ENCODE measurements around the gene FLAD1.

The FLAD1 gene

GRCh38 chr1:154988058-154988954, 5.2 kb downstream of the FLAD1 start:
- DNase-seq: no peak

GRCh38 chr1:154989195-154989860, 6.2 kb downstream of the FLAD1 start:
- no peak for DNase-seq

GRCh38 chr1:154990276-154990675, 7.1 kb downstream of the FLAD1 start:
- no peak for DNase-seq

- no peak for DNase-seq
Observed at GRCh38 chr1:154992721-154993571, 9.8 kb downstream of the FLAD1 start.

GRCh38 chr1:154993572-154994268, 10.6 kb downstream of the FLAD1 start, which contains the start of gene LENEP:
TSS of gene LENEP (plus strand) at chr1:154993586. CDS start at chr1:154993608, 22 bp downstream.
- no peak for DNase-seq

GRCh38 chr1:154994269-154994587, 11.1 kb downstream of the FLAD1 start:
- DNase-seq: no peak

GRCh38 chr1:154994591-154994990, 11.4 kb downstream of the FLAD1 start:
- DNase-seq: no peak

GRCh38 chr1:154995301-154995983, 12.3 kb downstream of the FLAD1 start:
- peak in 7 of 58 donors; percentile 7 to 29 (median 16) for DNase-seq

- no peak for DNase-seq
Observed at GRCh38 chr1:154996966-154997701, 14.0 kb downstream of the FLAD1 start.

- DNase-seq: no peak
Observed at GRCh38 chr1:154998201-154998780, 15.1 kb downstream of the FLAD1 start.

GRCh38 chr1:154998818-154999570, 15.8 kb downstream of the FLAD1 start:
- DNase-seq: peak in 47 of 58 donors; percentile 5 to 77 (median 37)

GRCh38 chr1:154999571-155000410, 16.6 kb downstream of the FLAD1 start:
- DNase-seq: peak in 2 of 58 donors; percentile 52 to 53

GRCh38 chr1:155000411-155000725, 17.2 kb downstream of the FLAD1 start:
- DNase-seq: peak in 17 of 58 donors; percentile 41 to 72 (median 57)

- peak in 57 of 58 donors; percentile 46 to 94 (median 82) for DNase-seq
Observed at GRCh38 chr1:155000726-155001424, 17.7 kb downstream of the FLAD1 start.

- no peak for DNase-seq
Observed at GRCh38 chr1:155001425-155001674, 18.2 kb downstream of the FLAD1 start.

GRCh38 chr1:155001675-155002463, 18.7 kb downstream of the FLAD1 start:
- DNase-seq: peak; percentile 93 to 100 (median 99)
